ENCODE results near the gene ZCWPW2.
A peak's percentile ranks its signal among the peaks of the same experiment; 100 is the strongest.

The ZCWPW2 gene

DNA sequence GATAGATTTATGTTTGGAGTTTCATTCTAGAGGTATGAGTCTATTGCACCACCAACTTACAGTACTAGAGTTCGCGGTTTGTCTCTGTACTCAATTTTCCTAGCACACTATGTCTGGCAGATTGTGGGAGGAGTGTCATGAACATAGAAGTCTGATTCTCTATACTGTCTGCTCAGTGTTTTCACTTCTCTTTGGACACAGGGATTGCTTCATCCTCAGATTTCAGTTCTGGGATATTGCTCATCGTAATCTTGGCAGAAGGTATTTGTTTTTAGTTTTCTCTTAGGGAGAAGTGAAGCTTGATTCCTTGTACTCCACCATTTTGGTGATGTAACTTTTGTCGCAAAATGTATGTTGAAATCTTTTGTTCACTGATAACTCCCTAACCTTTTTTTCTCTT, 27.9 kb downstream of the ZCWPW2 start:
- no peak for DNase-seq (ENCODE audit: low spot score)

DNA sequence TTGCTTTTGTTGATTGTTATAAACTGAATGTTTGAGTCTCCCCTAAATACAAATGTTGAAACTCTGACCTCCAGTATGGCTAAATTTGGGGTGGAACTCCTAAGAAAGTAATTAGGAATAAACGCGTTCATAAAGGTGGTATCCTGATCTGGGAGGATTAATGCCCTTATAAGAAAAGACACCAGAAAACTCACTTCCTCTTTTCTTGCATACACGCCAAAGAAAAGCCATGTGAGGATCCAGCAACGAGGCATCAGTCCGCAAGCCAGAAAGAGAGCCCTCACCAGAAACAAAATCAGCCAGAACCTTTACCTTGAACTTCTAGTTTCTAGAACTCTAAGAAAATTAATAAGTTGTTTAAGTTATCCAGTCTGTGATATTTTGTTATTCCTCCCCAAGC, 37.5 kb downstream of the ZCWPW2 start:
- no peak for DNase-seq (ENCODE audit: low spot score)

DNA sequence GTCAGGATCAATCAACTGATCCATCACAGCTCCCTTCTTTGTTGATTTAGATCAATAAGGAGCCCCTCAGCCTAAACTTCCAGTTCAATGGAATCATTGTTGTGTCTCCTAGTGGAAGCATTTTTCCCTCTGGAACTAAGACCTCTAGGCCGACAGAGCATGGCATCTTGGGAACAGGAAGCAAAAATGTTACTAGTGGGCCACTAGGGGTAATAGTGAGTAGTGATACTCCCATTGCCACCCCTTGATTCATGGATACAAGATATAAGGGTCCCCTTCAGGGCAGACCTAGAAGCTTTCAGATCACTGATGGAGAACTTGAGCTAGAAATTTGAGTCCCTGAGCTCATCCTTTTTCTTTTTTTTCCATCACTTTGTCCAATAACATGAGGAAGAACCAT, 40.5 kb downstream of the ZCWPW2 start:
- no peak for DNase-seq (ENCODE audit: low spot score)

DNA sequence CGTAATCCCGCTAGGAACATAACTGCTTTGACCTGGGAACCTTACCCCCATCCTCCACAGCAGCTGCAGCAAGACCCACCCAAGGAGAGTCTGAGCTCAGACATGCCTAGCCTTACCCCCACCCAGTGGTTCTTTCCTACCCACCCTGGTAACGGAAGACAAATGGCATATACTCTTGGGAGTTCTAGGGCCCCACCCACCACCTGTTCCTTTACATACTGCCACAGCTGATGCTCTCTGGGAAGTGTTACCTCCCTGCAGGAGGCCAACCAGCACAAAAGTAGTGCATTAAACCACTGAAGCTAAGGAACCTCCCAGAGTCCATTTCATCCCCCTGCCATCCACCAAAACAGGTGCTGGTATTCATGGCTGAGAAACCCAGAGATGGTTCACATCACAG, 50.7 kb downstream of the ZCWPW2 start:
- no peak for DNase-seq (ENCODE audit: low spot score)

DNA sequence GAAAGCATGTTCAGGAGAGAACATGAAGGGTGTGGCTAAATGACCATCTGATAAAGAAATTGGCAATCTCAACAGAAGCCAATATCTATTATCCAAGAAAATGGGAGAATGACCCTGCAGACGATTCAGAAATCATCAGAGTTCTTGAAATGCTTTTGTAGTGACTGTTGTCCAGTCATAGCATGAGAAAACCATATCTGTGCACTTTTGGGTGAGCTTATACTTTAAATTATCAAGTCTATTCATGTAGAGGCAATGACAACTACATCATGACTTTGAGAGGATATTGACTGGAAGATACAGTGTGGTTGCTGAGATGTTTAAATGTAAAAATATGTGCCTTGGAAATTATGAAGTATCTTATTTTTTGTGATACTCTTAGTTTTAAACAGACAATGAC, 57.7 kb downstream of the ZCWPW2 start:
- no peak for DNase-seq (ENCODE audit: low spot score)

DNA sequence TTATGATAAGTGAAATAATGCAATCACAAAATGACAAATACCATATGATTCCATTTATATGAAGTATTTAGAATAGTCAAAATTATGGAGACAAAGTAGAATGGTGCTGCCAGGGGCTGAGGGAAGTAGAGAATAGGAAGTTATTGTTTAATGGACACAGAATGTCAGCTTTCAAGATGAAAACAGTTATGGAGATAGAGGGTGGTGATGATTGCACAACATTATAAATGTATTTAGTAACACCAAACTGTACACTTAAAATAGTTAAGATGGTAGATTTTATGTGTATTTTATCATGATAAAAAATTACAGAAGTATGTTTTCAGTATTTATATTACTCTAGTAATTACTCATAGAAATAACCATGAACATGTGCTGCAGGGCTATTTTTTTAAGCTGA, 100.9 kb downstream of the ZCWPW2 start:
- DNase-seq (ENCODE audit: low spot score): no peak

DNA sequence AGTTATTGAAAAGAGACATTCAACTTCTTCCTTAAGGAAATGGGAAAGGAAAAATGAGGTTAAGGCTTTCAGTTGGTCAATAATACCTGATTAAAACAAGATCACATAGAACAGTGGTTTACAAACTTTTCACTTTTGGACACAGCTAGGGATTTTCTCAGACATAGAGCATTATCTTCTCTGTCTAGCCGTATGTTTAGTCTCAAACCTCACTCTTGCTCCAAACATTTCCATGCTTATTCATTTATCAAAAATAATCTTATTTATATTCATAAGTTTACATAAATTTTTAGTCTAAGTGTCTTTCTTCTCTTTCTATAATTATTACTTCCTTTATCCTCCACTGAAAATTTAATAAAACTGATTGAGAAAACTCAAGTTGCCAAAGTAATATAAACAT, 114.3 kb downstream of the ZCWPW2 start:
- DNase-seq (ENCODE audit: low spot score): no peak

DNA sequence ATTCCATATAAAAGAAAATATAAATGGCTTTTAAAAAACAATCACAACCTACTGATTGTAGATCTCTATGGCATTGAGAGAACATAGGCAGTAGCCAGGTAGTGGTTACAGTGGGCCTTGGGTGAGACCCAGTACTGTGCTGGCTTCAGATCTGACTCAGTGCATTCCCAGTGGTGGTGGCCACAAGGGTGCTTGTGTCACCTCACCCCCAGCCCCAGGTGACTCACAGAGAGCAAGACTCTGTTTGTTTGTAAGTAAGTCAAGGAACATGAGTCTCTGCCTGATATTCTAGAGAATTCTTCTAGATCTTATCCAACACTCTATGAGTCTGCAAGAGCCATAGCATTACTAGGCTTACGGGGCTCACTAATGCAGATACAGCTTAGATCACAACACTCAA, 118.9 kb downstream of the ZCWPW2 start:
- DNase-seq (ENCODE audit: low spot score): no peak

DNA sequence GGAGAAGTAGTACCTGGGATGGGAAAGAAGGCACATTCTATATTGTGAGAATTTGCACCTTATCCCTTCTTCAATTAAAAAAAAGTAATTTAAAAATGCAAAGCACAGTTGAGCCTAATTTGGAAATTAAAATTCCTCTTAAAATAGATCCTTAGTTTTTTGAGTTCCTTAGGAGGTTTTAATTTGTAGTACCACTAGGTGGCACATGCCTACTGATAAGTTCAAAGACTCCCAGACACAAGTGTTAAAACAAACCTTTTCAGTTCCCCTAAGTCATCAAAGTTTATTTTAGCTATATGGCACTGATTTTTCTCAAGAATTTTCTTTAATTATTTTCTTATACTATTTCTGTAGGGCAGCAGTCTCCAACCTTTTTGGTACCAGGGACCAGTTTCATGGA, 127.7 kb downstream of the ZCWPW2 start:
- DNase-seq (ENCODE audit: low spot score): peak; percentile 53

DNA sequence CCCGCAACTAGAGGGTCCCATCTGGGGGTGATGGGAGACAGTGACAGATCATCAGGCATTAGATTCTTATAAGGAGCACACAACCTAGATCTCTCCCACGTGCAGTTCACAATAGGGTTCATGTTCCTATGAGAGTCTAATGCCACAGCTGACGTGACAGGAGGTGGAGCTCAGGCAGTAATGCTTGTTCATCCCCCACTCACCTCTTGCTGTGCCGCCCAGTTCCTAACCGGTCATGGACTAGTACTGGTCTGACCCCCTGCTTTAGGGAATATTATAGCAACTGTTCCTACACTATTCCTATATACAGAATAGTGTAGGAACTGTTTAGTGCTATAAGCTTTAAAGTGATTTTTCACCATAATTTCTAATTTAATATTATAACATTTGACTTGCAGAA, 128.2 kb downstream of the ZCWPW2 start:
- DNase-seq (ENCODE audit: low spot score): no peak

DNA sequence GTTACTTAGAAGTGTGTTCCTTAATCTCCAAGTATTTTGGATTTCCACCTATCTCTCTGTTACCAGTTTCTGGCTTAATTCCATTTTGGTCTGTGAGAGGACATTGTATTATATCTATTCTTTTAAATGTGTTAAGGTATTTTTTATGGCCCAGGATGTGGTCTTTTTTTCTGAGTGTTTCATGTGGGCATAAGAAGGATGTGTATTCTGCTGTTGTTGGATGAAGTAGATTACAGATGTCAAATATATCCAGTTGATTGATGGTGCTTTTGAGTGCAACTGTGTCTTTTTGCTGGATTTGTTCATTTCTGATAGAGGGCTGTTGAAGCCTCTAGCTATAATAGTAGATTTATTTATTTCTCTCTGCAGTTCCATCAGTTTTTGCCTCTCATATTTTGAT, 136.6 kb downstream of the ZCWPW2 start:
- no peak for DNase-seq (ENCODE audit: low spot score)

DNA sequence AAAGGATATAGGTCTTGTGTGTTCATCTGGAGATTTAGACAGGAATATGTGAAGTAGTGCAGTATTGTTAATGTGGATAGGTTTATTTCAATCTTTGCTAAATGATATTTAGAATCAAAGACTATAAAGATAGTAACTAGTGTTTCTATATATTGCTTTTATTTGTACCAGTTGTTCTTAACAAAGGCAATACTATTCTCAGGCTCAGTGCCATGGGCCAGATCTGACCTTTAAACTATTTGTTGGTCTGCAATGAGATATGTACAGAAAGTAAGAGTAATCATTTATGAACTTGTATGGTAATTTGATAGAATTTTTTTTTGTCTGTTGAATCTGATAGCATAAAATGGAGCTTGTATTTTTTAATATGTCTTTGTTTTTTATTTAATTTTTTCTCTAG, 146.8 kb downstream of the ZCWPW2 start:
- DNase-seq (ENCODE audit: low spot score): peak; percentile 29

DNA sequence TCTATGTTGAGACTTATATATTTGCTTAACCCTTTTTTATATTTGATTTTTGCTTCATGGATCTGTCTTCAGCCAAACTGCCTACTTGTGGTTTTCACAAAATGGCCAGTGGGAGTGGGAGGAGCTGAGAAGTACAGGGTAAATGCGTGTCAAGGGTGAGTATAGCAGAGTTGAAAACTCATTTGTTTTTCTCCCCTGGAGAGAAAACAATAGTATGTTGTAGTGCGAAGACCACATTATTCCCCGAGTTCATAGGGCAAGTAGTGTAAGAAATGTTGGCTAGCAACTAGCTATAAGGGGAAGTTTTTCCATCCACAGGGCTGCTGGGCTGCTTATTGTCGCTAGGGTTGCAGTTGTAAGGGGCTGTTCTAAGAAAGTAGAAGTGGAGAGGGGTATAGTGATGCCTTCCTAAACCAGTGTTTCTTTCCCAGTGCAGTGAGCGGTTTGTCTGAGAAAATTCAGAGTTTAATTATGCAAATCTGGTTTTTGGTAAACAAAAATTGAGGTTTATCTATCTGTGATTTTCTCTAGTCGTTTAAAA, 153.9 kb downstream of the ZCWPW2 start:
- DNase-seq (ENCODE audit: low spot score): no peak

DNA sequence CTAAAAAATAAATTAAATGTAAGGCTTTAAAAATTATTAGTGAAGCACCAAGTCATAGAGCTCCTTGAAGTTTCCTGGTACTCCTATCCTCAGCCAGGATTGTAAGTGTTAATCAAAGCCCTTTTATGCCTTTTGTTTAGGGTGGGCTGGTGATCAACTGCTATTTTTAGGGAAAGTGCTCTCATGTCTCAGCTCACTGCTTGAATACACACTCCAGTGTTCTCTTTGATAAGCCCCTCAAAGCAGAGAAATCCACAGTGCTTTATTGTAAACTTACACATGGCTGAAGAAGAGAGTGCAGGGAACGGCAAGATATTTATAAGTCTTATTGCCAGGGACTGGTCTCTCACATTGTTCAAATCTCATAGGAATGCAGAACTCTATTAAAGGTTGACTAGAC, 156.5 kb downstream of the ZCWPW2 start:
- no peak for DNase-seq (ENCODE audit: low spot score)

DNA sequence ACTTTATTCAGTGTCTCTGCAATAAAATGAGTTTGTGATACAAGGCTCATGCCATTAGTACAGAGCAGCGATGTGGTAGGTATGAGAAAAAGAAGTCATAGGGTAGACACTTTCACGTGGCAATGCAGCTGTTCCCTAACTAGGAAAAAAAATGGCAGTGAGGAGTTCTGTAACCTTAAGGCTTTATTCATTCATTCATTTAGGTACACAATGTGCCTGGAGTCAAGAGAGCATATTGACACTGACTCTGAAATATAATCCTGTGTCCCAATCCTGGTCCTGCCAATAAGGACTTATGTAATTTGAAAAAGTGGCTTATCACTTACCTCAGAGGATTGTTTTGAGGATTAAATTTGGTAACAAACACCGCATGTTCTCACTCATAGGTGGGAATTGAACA, 173.1 kb downstream of the ZCWPW2 start:
- DNase-seq (ENCODE audit: low spot score): no peak

DNA sequence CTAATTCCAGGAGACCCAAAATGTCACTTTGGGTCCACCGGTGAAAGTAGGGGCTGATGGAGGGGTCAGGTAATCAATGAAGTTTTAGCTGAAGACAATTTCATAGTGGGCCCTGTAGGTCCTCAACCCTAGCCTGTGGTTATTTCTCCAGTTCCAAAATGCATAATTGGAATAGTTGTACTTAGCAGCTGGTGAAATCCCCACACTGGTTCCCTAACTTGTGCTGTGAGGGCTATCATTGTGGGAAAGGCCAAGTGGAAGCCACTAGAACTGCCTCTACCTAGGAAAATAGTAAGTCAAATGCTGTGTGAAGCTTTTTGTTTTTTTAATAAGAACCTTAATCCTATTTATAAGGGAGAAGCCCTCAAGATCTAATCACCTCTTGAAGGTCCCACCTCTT, 193.8 kb downstream of the ZCWPW2 start:
- DNase-seq (ENCODE audit: low spot score): no peak

DNA sequence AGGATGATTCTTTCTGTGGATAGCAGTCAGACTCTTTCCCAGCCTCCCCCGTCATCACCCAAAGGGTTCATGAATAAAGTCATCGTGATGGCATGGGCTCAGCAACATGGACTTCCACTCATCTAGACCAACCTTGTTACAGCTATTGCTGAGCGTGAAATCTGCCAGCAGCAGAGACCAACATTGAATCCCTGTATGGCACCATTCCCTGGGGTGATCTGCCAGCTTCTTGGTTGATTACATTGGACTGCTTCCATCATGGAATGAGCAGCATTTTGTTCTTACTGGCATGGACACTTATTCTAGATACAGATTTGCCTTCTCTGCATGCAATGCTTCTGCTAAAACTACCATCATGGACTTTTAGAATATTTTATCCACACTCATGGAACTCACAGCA, 195.7 kb downstream of the ZCWPW2 start:
- DNase-seq (ENCODE audit: low spot score): no peak

DNA sequence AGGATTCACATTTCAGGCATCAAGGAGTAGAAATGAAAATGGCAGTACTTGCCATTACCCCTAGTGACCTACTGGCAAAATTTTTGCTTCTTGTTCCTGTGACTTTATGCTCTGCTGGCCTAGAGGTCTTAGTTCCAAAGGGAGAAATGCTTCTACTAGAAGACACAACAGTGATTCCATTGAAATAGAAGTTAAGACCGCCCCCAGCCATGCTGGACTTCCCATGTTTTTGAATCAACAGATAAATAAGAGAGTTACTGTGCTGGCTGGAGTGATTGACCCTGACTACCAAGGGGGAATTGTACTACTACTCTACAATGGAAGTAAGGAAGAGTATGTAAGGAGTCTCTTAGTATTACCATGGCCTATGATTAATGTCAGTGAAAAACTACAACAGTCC, 196.3 kb downstream of the ZCWPW2 start:
- peak; percentile 37 for DNase-seq (ENCODE audit: low spot score)

DNA sequence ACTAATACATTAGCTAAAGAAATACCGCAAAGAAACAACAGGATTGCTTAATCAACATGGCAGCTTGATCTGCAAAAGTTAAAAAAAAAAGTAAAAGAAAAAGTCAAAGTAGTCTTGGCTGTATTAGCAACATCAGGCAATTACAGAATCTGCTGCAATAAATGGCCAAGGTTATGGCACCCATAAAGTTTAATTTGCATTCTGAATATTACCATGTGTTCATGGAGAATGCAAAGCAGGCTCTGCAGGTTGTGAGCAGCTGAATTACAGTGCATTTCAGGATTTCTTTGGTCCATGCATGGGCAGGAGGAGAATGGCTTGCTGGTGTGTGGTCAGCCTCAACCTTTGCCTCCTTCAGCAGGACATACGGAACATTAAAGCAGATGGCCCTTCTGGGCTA, 199.2 kb downstream of the ZCWPW2 start:
- no peak for DNase-seq (ENCODE audit: low spot score)

DNA sequence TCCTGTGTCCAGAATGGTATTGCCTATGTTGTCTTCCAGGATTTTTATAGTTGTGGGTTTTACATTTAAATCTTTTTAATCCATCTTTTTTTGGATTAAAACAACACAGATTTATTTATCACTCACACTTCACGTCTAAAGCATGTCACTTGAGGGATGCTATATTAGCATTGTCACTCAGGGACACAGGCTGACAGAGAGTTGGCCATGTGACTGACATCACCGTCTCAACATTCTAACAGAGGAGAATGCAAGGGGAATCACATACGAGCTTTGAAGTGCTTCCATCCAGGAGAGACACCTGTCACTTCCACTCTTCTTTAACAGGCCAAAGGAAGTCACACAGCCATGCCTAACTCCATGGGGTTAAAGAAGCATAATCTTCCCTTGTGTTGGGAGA, 204.7 kb downstream of the ZCWPW2 start:
- no peak for DNase-seq (ENCODE audit: low spot score)

DNA sequence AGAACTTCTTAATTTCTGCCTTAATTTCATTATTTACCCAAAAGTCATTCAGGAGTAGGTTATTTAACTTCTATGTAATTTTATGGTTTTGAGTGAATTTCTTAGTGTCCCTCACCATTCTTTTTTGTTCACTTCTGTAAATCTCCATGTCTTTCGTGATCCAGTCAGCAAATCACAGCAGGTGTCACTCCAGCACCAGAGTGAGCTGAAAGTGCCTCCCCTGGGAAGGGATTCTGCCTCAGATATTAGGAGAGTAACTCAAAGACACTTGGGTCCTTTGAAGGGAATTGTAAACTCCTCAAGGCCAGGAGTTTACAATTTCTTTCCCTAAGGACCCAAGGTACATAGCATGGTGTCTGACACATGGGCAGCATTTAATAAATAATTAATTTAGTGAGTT, 207.7 kb downstream of the ZCWPW2 start:
- no peak for DNase-seq (ENCODE audit: low spot score)

DNA sequence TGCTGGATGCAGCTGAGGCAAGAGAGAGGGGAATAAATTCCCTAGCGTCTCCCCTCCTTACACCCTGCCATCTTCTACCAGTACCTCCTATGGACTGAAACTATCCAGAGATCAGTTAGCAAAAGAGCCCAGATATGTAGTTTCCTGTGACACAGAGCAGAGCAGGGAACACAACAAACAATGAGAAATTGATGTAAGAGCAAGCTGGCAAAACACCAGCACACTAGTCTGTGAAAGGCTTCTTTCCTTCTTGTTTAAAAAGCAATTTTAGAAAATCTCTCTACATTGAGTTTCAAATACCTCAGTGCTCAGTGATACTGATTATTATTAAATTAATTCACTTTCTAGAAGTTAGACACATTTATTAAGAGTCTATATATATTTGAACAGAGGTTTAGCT, 215.7 kb downstream of the ZCWPW2 start:
- DNase-seq (ENCODE audit: low spot score): no peak

DNA sequence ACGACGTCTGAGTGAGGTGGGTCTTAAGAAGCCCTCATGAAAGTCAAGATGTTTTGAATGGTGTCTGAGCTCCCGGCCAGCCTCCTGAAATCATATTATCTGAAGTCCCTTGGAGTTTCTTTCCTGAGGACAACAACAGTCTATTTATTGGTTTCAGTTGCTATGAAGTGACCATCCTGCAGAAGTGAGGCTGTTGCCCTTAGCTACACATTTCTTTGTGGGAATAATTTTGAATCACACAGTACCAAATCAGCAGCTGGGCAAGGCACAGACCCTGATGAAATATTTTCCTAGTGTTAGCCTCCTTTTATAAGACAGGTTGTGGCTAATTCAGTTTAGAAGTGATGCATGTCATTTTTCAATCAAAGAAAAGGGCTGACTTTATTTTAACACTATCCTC, 220.8 kb downstream of the ZCWPW2 start:
- no peak for DNase-seq (ENCODE audit: low spot score)

DNA sequence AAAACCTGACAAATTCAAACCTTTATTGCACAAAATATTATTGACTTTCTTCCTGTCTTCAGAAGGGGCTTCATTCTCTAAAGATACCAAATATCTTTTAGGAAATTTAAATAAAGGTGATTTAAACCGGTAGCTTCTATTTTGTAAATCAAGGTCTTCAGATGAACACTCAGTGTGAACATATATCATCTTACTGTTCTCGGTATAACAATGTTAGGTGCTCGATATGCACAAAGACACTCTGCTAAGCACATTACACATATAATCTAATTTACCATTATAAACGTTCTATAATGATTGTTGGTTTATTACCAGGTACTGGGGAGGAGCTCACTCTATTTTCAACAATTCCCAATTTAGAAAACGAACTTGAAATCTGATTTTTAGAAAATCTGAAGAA, 225.5 kb downstream of the ZCWPW2 start:
- DNase-seq (ENCODE audit: low spot score): no peak

DNA sequence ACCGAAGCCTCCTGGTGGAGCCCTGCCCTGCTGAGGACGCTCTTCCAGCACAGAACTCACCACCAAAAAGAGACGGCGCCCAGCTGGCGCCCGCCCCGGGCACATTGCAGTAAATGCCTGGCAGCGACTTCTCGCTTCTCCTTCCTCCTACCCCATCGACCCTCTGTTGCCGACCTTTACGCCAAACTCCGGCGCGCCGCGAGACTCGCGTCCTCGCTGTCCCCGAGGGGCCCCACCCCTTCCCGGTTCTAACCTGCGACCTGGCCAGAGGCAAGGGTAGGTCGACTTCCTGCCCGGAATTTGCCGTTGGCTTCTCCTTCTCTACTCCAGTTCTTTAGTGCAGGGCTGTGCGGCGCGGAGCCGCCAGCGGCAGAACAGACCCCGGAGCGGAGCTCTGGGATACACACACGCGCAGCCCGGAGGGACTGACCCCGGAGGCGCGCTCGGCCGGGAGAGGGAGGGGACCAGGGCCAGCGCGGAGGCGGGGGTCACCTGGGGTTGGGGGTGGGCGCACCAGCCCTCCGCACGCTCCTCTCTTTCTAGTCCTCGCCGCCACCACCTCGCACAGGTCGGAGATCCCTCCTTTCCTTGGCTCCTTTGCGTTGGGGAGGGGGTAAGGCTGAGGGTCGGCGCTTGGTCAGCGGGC, 226.7 kb downstream of the ZCWPW2 start:
- DNase-seq (ENCODE audit: low spot score): no peak
